Activated naive CD8-positive, alpha-beta T cell treated with anti-CD3 and anti-CD28 coated beads, Interleukin-2, amount 10 ng/mL, durations not matched to agents 7 days and 5 days (primary cell): ENCODE data around the gene STYXL1. TPM values are rescaled to one million over a fixed set of nuclear protein-coding genes. Genes with fewer than 3 reads are reported as not detected.

Experiments
- ATAC-seq: fragments of 150-1000 bp; cut with Tn5 transposase; one replicate; pipeline ENCODE4 v1.10.0; 2021; ENCODE audit warnings: low read depth, moderate library complexity
- POLR2A ChIA-PET: fragments of 350-600 bp; sonication (Branson Sonifier 250); formaldehyde crosslinking; loops from one replicate; lab custom pipeline; 2021; ENCODE audit warnings: antibody characterized with exemption; lab: Charles Lee
- DNase-seq: peaks from one replicate; pipeline ENCODE4 v3.0.0; 2021
- H3K27ac Mint-ChIP-seq: one replicate; pipeline ENCODE4 v1.8.0; 2022; ENCODE audit warnings: mild to moderate bottlenecking, mixed read lengths
- H3K27me3 Mint-ChIP-seq: one replicate; pipeline ENCODE4 v1.8.0; 2022; ENCODE audit warnings: mild to moderate bottlenecking, moderate library complexity, mixed read lengths
- H3K36me3 Mint-ChIP-seq: one replicate; pipeline ENCODE4 v1.8.0; 2021; ENCODE audit warnings: mild to moderate bottlenecking, mixed read lengths
- H3K4me1 Mint-ChIP-seq: one replicate; pipeline ENCODE4 v1.8.0; 2021; ENCODE audit warnings: mixed read lengths
- H3K4me3 Mint-ChIP-seq: one replicate; pipeline ENCODE4 v1.8.0; 2022; ENCODE audit warnings: mild to moderate bottlenecking, moderate library complexity, mixed read lengths
- H3K9me3 Mint-ChIP-seq: one replicate; pipeline ENCODE4 v1.8.0; 2021; ENCODE audit warnings: mixed read lengths
- total RNA-seq, 2 experiments: library from RNA; stranded (reverse); gene quantifications; one replicate each; pipeline ENCODE4 v1.2.3, GENCODE V29; 2021

Gene STYXL1
- total RNA-seq, 2 experiments from 2014 or later, result 28.7 to 30.3 TPM

- DNase-seq (no peak), ATAC-seq (no peak)
- Mint-ChIP-seq H3K9me3 (no peaks in the 10 kb centered on the region), H3K4me3 (no peak overlapping the region), H3K36me3 (peaks cover 1% of the 10 kb centered on the region), H3K27ac (no peak overlapping the region), H3K27me3 (no peaks in the 10 kb centered on the region), H3K4me1 (no peaks in the 10 kb centered on the region)
- POLR2A ChIA-PET, result no interaction called here
Measured at GRCh38 chr7:75953431-75953830, 94.4 kb downstream of the STYXL1 start.

GRCh38 chr7:75951506-75951905, 96.3 kb downstream of the STYXL1 start:
- Mint-ChIP-seq H3K27me3 (no peaks in the 10 kb centered on the region), H3K9me3 (no peaks in the 10 kb centered on the region), H3K27ac (no peak overlapping the region), H3K4me1 (no peaks in the 10 kb centered on the region), H3K36me3 (no peaks in the 10 kb centered on the region), H3K4me3 (no peak overlapping the region)
- no peak for ATAC-seq
- POLR2A ChIA-PET, result no interaction called here
- no peak for DNase-seq

GRCh38 chr7:75950111-75950681, 97.6 kb downstream of the STYXL1 start:
- H3K4me3 Mint-ChIP-seq, result no peak overlapping the region
- no peak for DNase-seq
- no peaks in the 10 kb centered on the region for H3K9me3 Mint-ChIP-seq
- POLR2A ChIA-PET, result no interaction called here
- H3K36me3 Mint-ChIP-seq, result no peaks in the 10 kb centered on the region
- no peaks in the 10 kb centered on the region for H3K27me3 Mint-ChIP-seq
- H3K27ac Mint-ChIP-seq, result no peak overlapping the region
- ATAC-seq, result no peak
- peaks cover 6% of the 10 kb centered on the region for H3K4me1 Mint-ChIP-seq

DNA sequence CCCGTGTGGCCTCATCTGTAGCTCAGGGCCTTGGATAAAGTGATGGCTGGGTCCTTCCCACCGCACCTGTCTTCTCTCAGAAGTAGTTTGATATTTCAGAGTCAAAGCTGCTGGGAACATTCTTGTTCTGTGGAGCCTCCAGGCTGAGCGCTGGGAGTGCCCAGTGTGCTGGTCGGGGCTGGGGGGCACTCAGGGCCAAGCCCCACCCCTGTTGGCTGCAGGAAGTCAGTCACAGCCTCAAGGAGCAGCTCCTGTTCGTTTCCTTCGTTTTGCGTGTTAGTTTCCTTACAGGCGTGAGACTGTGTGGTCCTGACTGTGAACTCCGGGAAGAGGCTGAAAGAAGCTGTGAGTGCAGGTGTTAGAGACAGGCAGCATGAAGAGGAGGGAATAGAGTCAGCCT, 99.6 kb downstream of the STYXL1 start:
- H3K27me3 Mint-ChIP-seq, result no peaks in the 10 kb centered on the region
- H3K27ac Mint-ChIP-seq, result no peak overlapping the region
- no peak for DNase-seq
- H3K4me3 Mint-ChIP-seq, result no peak overlapping the region
- H3K9me3 Mint-ChIP-seq, result no peaks in the 10 kb centered on the region
- H3K36me3 Mint-ChIP-seq, result no peaks in the 10 kb centered on the region
- POLR2A ChIA-PET, result no interaction called here
- H3K4me1 Mint-ChIP-seq, result peaks cover 7% of the 10 kb centered on the region
- ATAC-seq, result no peak

Other genes with a start within 250 kb of the STYXL1 start
- gene CCL24, start 234.2 kb downstream of the STYXL1 start, total RNA-seq, result not detected
- gene RHBDD2, start 169.0 kb downstream of the STYXL1 start, total RNA-seq, result 10 to 100 TPM; 32.2 to 33.1 TPM
- gene POR, start 132.8 kb downstream of the STYXL1 start, total RNA-seq, result 10 to 100 TPM; 61.5 to 62.2 TPM
- 10 to 100 TPM; 25.5 to 27.7 TPM for gene TMEM120A, start 53.4 kb downstream of the STYXL1 start, total RNA-seq
- gene MDH2, start 106 bp upstream of the STYXL1 start, total RNA-seq, result 100 to 1,000 TPM; 132 to 137 TPM
- not detected for gene SRRM3, start 153.9 kb upstream of the STYXL1 start, total RNA-seq